Mesenchymal stem cell (in vitro differentiated cells and primary cell): Measurements from ENCODE around the gene SCRG1.

ENCODE experiments used
- DNase-seq: peaks from one replicate; pipeline ENCODE4 v3.0.0-alpha.2; 2013
- H2AFZ ChIP-seq: one replicate; pipeline ENCODE4 v1.6.1; 2013; ENCODE audit warnings: low read depth, mild to moderate bottlenecking, control low read depth, inconsistent platforms, low read length, moderate library complexity
- H2AK5ac ChIP-seq: 2 replicates; pipeline ENCODE4 v1.6.1; 2013; ENCODE audit warnings: low read length, moderate library complexity, mild to moderate bottlenecking, inconsistent platforms; ENCODE audit not compliant: severe bottlenecking
- H2BK120ac ChIP-seq: one replicate; pipeline ENCODE4 v1.6.1; 2013; ENCODE audit warnings: low read depth, mild to moderate bottlenecking, inconsistent platforms, low read length, moderate library complexity
- H2BK12ac ChIP-seq, 2 experiments: one replicate each; pipeline ENCODE4 v1.6.1; 2013; ENCODE audit warnings: inconsistent platforms in 2 of 2, low read length in 2 of 2, mild to moderate bottlenecking in 2 of 2, moderate library complexity in 2 of 2, control low read depth in 1 of 2
- H2BK15ac ChIP-seq: one replicate; pipeline ENCODE4 v1.6.1; 2013; ENCODE audit warnings: mild to moderate bottlenecking, low read depth, inconsistent platforms; ENCODE audit not compliant: poor library complexity, severe bottlenecking
- H2BK5ac ChIP-seq: 2 replicates; pipeline ENCODE4 v1.6.1; 2013; ENCODE audit warnings: low read depth, mild to moderate bottlenecking, low read length, control low read depth, inconsistent platforms; ENCODE audit not compliant: poor library complexity, severe bottlenecking
- H3K14ac ChIP-seq, 2 experiments: one replicate each; pipeline ENCODE4 v1.6.1; 2013; ENCODE audit warnings: inconsistent platforms in 2 of 2, low read length in 2 of 2, control low read depth in 1 of 2, mild to moderate bottlenecking in 1 of 2, moderate library complexity in 1 of 2
- H3K18ac ChIP-seq, 2 experiments: one replicate each; pipeline ENCODE4 v1.6.1; 2013; ENCODE audit warnings: inconsistent platforms in 2 of 2, low read length in 2 of 2, control low read depth in 1 of 2, low read depth in 1 of 2, mild to moderate bottlenecking in 1 of 2
- H3K23ac ChIP-seq, 2 experiments: one replicate each; pipeline ENCODE4 v1.6.1; 2013; ENCODE audit warnings: inconsistent platforms in 2 of 2, low read length in 2 of 2, mild to moderate bottlenecking in 2 of 2, moderate library complexity in 2 of 2, control low read depth in 1 of 2
- H3K27ac ChIP-seq: 2 replicates; pipeline ENCODE4 v1.5.1; 2013; ENCODE audit warnings: mild to moderate bottlenecking, moderate library complexity, low read length, control low read depth, inconsistent platforms; ENCODE audit not compliant: poor library complexity, severe bottlenecking
- H3K27me3 ChIP-seq, 2 experiments: 2 replicates each; pipeline versions ENCODE4 v1.6.1 to v1.7.0; 2013; ENCODE audit warnings: low read length in 2 of 2, mild to moderate bottlenecking in 2 of 2, moderate library complexity in 2 of 2, control low read depth in 1 of 2, inconsistent platforms in 1 of 2; ENCODE audit not compliant: control insufficient read depth in 1 of 2, insufficient read depth in 1 of 2
- H3K36me3 ChIP-seq, 2 experiments: 2 replicates each; pipeline versions ENCODE4 v1.6.1 to v1.7.0; 2013; ENCODE audit warnings: low read length in 2 of 2, control low read depth in 1 of 2, inconsistent platforms in 1 of 2, low read depth in 1 of 2, mild to moderate bottlenecking in 1 of 2; ENCODE audit not compliant: insufficient read depth in 2 of 2, control insufficient read depth in 1 of 2
- H3K4ac ChIP-seq, 2 experiments: one replicate each; pipeline ENCODE4 v1.6.1; 2013; ENCODE audit warnings: inconsistent platforms in 2 of 2, low read length in 2 of 2, mild to moderate bottlenecking in 2 of 2, moderate library complexity in 2 of 2, control low read depth in 1 of 2, low read depth in 1 of 2
- H3K4me1 ChIP-seq: 2 replicates; pipeline ENCODE4 v1.6.1; 2013; ENCODE audit warnings: low read depth, low read length, control low read depth; ENCODE audit not compliant: control insufficient read depth, insufficient read depth
- H3K4me2 ChIP-seq: 2 replicates; pipeline ENCODE4 v1.6.1; 2013; ENCODE audit warnings: low read length, mild to moderate bottlenecking, inconsistent platforms; ENCODE audit not compliant: poor library complexity, severe bottlenecking
- H3K4me3 ChIP-seq, 2 experiments: 2 replicates each; pipeline versions ENCODE4 v1.5.1 to v1.7.0; 2013; ENCODE audit warnings: low read length in 2 of 2, mild to moderate bottlenecking in 2 of 2, control low read depth in 1 of 2, low read depth in 1 of 2; ENCODE audit not compliant: insufficient read depth in 1 of 2
- H3K79me1 ChIP-seq: replicated peaks from 2 replicates; pipeline ENCODE4 v1.6.1; 2013; ENCODE audit warnings: mild to moderate bottlenecking, control low read depth, low read length, inconsistent platforms; ENCODE audit not compliant: poor library complexity, severe bottlenecking
- H3K9ac ChIP-seq: 2 replicates; pipeline ENCODE4 v1.7.0; 2013; ENCODE audit warnings: mild to moderate bottlenecking, low read length, moderate library complexity
- H3K9me3 ChIP-seq: 2 replicates; pipeline ENCODE4 v1.7.0; 2013; ENCODE audit warnings: mild to moderate bottlenecking, low read length; ENCODE audit not compliant: control insufficient read depth
- H4K8ac ChIP-seq: one replicate; pipeline ENCODE4 v1.6.1; 2013; ENCODE audit warnings: inconsistent platforms, mild to moderate bottlenecking, low read length, moderate library complexity
- H4K91ac ChIP-seq: one replicate; pipeline ENCODE4 v1.6.1; 2013; ENCODE audit warnings: mild to moderate bottlenecking, low read length, inconsistent platforms
- WGBS: methylation state at CpG from one replicate; pipeline ENCODE4 v1.1.7; 2013; ENCODE audit warnings: mixed read lengths; 5-methylcytosine and 5-hydroxymethylcytosine counted together

The SCRG1 gene

DNA sequence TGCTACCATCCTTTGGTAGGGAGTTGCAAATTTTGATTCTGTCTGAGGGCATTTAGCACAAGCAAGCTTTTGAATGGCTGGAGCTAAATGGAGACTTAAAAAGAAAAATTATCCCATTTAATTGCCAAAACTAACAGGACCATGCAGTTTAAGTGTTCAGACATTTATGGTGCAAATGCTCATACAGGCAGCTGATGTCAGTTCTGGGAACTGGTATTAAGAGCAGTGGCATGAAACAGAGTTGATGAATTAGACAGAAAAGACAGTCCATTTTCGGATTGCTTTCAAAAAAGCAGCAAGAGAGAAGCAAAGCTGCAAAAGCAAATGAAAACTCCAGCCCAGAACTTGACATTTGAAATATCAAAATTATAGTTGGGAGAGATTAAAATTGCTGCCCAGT lies 1.3 kb downstream of the SCRG1 start:
- no CpG with 5 or more reads among the region's 1 CpG for WGBS
- Histone ChIP-seq H3K27me3 (no peaks in the 10 kb centered on the region), H3K4me3 (no peak overlapping the region), H2BK12ac (no peak overlapping the region), H3K4me1 (peaks cover 2% of the 10 kb centered on the region), H3K36me3 (peaks cover 0 to 17% of the 10 kb centered on the region in 2 experiments), H3K18ac (no peak overlapping the region), H2BK5ac (no peak overlapping the region), H2BK120ac (no peak overlapping the region), H4K91ac (no peak overlapping the region), H2AK5ac (no peak overlapping the region), H3K23ac (no peak overlapping the region), H3K4ac (no peak overlapping the region), H3K9ac (no peak overlapping the region), H3K27ac (no peak overlapping the region), H4K8ac (no peak overlapping the region), H2BK15ac (no peak overlapping the region), H3K4me2 (no peak overlapping the region), H3K9me3 (peaks cover 4% of the 10 kb centered on the region), H3K79me1 (no peaks in the 10 kb centered on the region), H2AFZ (no peak overlapping the region), H3K14ac (no peak overlapping the region)
- no peak for DNase-seq

DNA sequence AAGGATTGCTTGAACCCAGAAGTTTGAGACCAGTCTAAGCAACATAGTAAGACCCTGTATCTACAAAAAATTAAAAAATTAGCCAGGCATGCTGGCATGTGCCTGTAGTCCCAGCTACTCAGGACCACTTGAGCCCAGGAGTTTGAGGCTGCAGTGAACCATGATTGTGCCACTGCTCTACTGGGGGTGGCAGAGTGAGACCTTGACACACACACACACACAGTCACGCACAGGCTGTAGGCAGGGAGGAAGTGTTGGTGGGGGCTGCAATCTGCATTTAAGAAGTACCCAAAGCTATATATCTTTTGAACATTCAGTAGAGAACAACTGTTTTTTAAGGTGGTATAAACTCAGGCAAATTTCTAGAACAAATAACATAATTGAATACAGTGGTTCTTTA lies 7.2 kb downstream of the SCRG1 start:
- H2AFZ ChIP-seq = no peak overlapping the region
- H2BK12ac ChIP-seq = no peak overlapping the region
- H3K4me3 ChIP-seq = no peak overlapping the region
- WGBS = no CpG with 5 or more reads among the region's 1 CpG
- no peak overlapping the region for H3K14ac ChIP-seq
- H2AK5ac ChIP-seq = no peak overlapping the region
- H3K79me1 ChIP-seq = no peaks in the 10 kb centered on the region
- no peak overlapping the region for H2BK15ac ChIP-seq
- H3K4me2 ChIP-seq = no peak overlapping the region
- peaks cover 4% of the 10 kb centered on the region for H3K9me3 ChIP-seq
- no peak overlapping the region for H3K9ac ChIP-seq
- no peak overlapping the region for H2BK120ac ChIP-seq
- no peak overlapping the region for H3K23ac ChIP-seq
- H2BK5ac ChIP-seq = no peak overlapping the region
- H4K8ac ChIP-seq = no peak overlapping the region
- no peak overlapping the region for H4K91ac ChIP-seq
- no peak overlapping the region for H3K27ac ChIP-seq
- H3K27me3 ChIP-seq = no peaks in the 10 kb centered on the region
- no peak overlapping the region for H3K4ac ChIP-seq
- DNase-seq = no peak
- peaks cover 0 to 22% of the 10 kb centered on the region in 2 experiments for H3K36me3 ChIP-seq
- H3K18ac ChIP-seq = no peak overlapping the region
- no peaks in the 10 kb centered on the region for H3K4me1 ChIP-seq

DNA sequence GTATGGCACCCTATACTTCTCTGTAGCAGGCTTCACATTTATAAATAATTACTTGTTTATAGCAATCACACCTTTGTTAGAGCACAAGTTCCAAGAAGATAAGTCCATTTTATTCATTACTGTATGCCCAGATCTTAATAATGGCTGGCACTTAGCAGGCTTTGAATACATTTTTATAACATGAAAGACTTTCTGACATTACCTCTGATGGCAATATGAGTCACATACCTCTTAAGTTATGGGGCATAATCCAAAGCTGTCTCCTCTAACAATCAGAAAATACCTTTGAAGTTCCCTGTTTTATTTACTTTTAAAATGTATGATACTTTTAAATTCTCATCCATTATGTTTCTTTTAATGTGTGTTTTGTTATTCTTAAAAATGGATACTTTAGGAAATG lies 12.2 kb downstream of the SCRG1 start:
- no peaks in the 10 kb centered on the region for H3K9me3 ChIP-seq
- no peaks in the 10 kb centered on the region for H3K79me1 ChIP-seq
- no peak overlapping the region for H3K18ac ChIP-seq
- H3K36me3 ChIP-seq = peaks cover 0 to 9% of the 10 kb centered on the region in 2 experiments
- H2BK15ac ChIP-seq = no peak overlapping the region
- no peak overlapping the region for H3K4me2 ChIP-seq
- H3K14ac ChIP-seq = no peak overlapping the region
- no peak overlapping the region for H3K4me3 ChIP-seq
- H2AK5ac ChIP-seq = no peak overlapping the region
- H2BK120ac ChIP-seq = no peak overlapping the region
- no peak overlapping the region for H2BK12ac ChIP-seq
- no peak for DNase-seq
- no peak overlapping the region for H3K27ac ChIP-seq
- no peak overlapping the region for H3K23ac ChIP-seq
- no peak overlapping the region for H3K4ac ChIP-seq
- no peak overlapping the region for H4K91ac ChIP-seq
- no peak overlapping the region for H3K9ac ChIP-seq
- no peak overlapping the region for H2AFZ ChIP-seq
- no peaks in the 10 kb centered on the region for H3K4me1 ChIP-seq
- H4K8ac ChIP-seq = no peak overlapping the region
- no peaks in the 10 kb centered on the region for H3K27me3 ChIP-seq
- H2BK5ac ChIP-seq = no peak overlapping the region

DNA sequence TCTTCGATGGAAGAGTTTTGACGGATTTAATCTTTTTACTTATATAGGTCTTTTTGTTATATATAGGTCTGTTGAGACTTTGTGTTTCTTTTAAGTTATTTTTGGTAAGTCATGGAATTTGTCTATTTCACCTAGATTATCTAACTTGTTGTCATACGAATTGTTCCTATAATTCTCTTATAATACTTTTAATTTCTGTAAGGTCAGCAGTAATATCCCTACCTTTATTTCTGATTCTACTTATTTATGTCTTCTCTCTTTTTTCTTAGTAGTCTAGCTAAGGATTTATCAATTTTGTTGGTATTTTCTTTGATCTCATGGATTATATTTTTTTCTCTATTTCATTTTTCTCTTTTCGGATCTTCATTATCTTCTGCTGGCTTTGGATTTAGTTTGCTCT lies 16.6 kb downstream of the SCRG1 start:
- no peak overlapping the region for H4K8ac ChIP-seq
- WGBS = 100% methylated on average over 1 of the region's 4 CpGs
- no peak overlapping the region for H2BK15ac ChIP-seq
- peaks cover 4% of the 10 kb centered on the region for H3K79me1 ChIP-seq
- H3K23ac ChIP-seq = no peak overlapping the region
- H3K36me3 ChIP-seq = peaks cover 0 to 18% of the 10 kb centered on the region in 2 experiments
- no peak overlapping the region for H2AK5ac ChIP-seq
- H3K27ac ChIP-seq = no peak overlapping the region
- H4K91ac ChIP-seq = no peak overlapping the region
- H3K4me1 ChIP-seq = no peaks in the 10 kb centered on the region
- no peaks in the 10 kb centered on the region for H3K9me3 ChIP-seq
- H3K9ac ChIP-seq = no peak overlapping the region
- no peak overlapping the region for H3K18ac ChIP-seq
- DNase-seq = no peak
- no peak overlapping the region for H3K4me3 ChIP-seq
- no peak overlapping the region for H2BK5ac ChIP-seq
- H2BK12ac ChIP-seq = no peak overlapping the region
- no peaks in the 10 kb centered on the region for H3K27me3 ChIP-seq
- no peak overlapping the region for H2BK120ac ChIP-seq
- H3K14ac ChIP-seq = no peak overlapping the region
- no peak overlapping the region for H2AFZ ChIP-seq
- no peak overlapping the region for H3K4me2 ChIP-seq
- no peak overlapping the region for H3K4ac ChIP-seq
